ENCODE measurements around the gene BBLN.

DNA sequence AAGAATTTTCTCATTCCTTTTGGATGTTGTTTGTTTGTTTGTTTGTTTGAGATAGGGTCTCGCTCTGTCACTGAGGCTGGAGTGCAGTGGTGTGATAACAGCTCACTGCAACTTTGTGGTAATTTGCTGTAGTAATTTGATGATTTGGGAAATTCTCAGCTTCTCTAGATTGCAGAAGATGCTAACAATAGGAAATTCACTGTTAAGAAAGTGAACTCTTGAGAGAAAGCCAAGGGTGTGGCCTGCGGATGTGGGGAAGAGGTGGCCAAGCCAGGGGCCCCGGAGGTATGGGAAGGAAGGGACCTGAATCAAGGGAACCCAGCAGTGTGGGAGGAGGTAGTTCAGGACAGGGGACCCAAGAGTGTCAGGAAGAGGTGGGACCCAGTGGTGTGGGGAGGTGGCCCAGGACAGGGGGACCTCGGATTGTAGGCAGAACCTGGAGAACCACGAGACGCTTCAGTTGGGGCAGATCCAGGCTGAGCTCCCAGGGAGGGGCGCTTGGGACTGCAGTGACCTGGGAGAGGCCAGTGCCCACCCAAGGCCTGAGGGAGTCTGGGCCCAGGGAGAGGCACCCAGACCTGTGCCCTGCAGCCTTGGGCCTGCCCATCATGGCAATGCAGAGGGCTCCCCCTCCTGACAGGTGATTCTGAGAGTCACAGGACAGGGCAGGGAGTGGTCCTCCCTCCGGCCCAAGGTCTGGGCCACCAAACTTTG is 16.4 kb upstream of the BBLN start:
- TF ChIP-seq, protein P1, sequence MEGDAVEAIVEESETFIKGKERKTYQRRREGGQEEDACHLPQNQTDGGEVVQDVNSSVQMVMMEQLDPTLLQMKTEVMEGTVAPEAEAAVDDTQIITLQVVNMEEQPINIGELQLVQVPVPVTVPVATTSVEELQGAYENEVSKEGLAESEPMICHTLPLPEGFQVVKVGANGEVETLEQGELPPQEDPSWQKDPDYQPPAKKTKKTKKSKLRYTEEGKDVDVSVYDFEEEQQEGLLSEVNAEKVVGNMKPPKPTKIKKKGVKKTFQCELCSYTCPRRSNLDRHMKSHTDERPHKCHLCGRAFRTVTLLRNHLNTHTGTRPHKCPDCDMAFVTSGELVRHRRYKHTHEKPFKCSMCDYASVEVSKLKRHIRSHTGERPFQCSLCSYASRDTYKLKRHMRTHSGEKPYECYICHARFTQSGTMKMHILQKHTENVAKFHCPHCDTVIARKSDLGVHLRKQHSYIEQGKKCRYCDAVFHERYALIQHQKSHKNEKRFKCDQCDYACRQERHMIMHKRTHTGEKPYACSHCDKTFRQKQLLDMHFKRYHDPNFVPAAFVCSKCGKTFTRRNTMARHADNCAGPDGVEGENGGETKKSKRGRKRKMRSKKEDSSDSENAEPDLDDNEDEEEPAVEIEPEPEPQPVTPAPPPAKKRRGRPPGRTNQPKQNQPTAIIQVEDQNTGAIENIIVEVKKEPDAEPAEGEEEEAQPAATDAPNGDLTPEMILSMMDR (IDR thresholded peaks at IDR 0.05; ENCODE audit: poor library complexity, severe bottlenecking) = no peak
- TF ChIP-seq SMC3 (conservative IDR thresholded peaks at IDR 0.05; ENCODE audit: poor library complexity) (no peak), EZH2 (IDR thresholded peaks at IDR 0.05; ENCODE audit: borderline replicate concordance, insufficient read depth, low read length, poor library complexity, severe bottlenecking) (no peak), POLR2AphosphoS5 (IDR thresholded peaks at IDR 0.05) (no peak), TAF1 (IDR thresholded peaks at IDR 0.05; ENCODE audit: low read depth) (no peak), EP300 (conservative IDR thresholded peaks at IDR 0.05; ENCODE audit: poor library complexity, severe bottlenecking) (no peak), MXI1 (conservative IDR thresholded peaks at IDR 0.05; ENCODE audit: poor library complexity, severe bottlenecking) (no peak), RAD21 (conservative IDR thresholded peaks at IDR 0.05) (no peak)
- TF ChIP-seq, protein P2, sequence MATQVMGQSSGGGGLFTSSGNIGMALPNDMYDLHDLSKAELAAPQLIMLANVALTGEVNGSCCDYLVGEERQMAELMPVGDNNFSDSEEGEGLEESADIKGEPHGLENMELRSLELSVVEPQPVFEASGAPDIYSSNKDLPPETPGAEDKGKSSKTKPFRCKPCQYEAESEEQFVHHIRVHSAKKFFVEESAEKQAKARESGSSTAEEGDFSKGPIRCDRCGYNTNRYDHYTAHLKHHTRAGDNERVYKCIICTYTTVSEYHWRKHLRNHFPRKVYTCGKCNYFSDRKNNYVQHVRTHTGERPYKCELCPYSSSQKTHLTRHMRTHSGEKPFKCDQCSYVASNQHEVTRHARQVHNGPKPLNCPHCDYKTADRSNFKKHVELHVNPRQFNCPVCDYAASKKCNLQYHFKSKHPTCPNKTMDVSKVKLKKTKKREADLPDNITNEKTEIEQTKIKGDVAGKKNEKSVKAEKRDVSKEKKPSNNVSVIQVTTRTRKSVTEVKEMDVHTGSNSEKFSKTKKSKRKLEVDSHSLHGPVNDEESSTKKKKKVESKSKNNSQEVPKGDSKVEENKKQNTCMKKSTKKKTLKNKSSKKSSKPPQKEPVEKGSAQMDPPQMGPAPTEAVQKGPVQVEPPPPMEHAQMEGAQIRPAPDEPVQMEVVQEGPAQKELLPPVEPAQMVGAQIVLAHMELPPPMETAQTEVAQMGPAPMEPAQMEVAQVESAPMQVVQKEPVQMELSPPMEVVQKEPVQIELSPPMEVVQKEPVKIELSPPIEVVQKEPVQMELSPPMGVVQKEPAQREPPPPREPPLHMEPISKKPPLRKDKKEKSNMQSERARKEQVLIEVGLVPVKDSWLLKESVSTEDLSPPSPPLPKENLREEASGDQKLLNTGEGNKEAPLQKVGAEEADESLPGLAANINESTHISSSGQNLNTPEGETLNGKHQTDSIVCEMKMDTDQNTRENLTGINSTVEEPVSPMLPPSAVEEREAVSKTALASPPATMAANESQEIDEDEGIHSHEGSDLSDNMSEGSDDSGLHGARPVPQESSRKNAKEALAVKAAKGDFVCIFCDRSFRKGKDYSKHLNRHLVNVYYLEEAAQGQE (IDR thresholded peaks at IDR 0.05; ENCODE audit: borderline replicate concordance) = no peak

Data from neural cell (in vitro differentiated cells).